H9 (cell line): ENCODE data around the gene WSB2. TPM values are rescaled to one million over a fixed set of nuclear protein-coding genes. Genes with fewer than 3 reads are reported as not detected.

Experiments
- DNase-seq: peaks from one replicate; pipeline ENCODE4 v3.0.0-alpha.2; 2017
- H2AFZ ChIP-seq: one replicate; pipeline ENCODE4 v1.6.1; 2013; ENCODE audit warnings: mild to moderate bottlenecking, low read length, control low read depth, moderate library complexity
- H2AK5ac ChIP-seq: 2 replicates; pipeline ENCODE4 v1.6.1; 2013; ENCODE audit warnings: low read length, control low read depth, mixed read lengths; ENCODE audit not compliant: insufficient read length
- H2BK120ac ChIP-seq: one replicate; pipeline ENCODE4 v1.6.1; 2013; ENCODE audit warnings: low read depth, mild to moderate bottlenecking, low read length, control low read depth, inconsistent platforms; ENCODE audit not compliant: poor library complexity, severe bottlenecking
- H2BK12ac ChIP-seq: 2 replicates; pipeline ENCODE4 v1.6.1; 2013; ENCODE audit warnings: low read length, control low read depth, mixed read lengths, low read depth; ENCODE audit not compliant: insufficient read length
- H2BK15ac ChIP-seq: 2 replicates; pipeline ENCODE4 v1.6.1; 2013; ENCODE audit warnings: low read depth, low read length, control low read depth
- H2BK20ac ChIP-seq: one replicate; pipeline ENCODE4 v1.6.1; 2013; ENCODE audit warnings: low read depth, mild to moderate bottlenecking, low read length, control low read depth, inconsistent platforms; ENCODE audit not compliant: poor library complexity, severe bottlenecking
- H2BK5ac ChIP-seq: 2 replicates; pipeline ENCODE4 v1.6.1; 2013; ENCODE audit warnings: low read length, control low read depth, mixed read lengths; ENCODE audit not compliant: insufficient read length
- H3K14ac ChIP-seq: 2 replicates; pipeline ENCODE4 v1.6.1; 2013; ENCODE audit warnings: low read length, control low read depth; ENCODE audit not compliant: insufficient read depth
- H3K18ac ChIP-seq: 2 replicates; pipeline ENCODE4 v1.6.1; 2013; ENCODE audit warnings: low read depth, mild to moderate bottlenecking, mixed read lengths, low read length, control low read depth; ENCODE audit not compliant: insufficient read length
- H3K23ac ChIP-seq: 2 replicates; pipeline ENCODE4 v1.6.1; 2013; ENCODE audit warnings: low read length, control low read depth, mixed read lengths, low read depth; ENCODE audit not compliant: insufficient read length
- H3K23me2 ChIP-seq: 2 replicates; pipeline ENCODE4 v1.6.1; 2013; ENCODE audit warnings: low read depth, mild to moderate bottlenecking, mixed read lengths, low read length, control low read depth; ENCODE audit not compliant: insufficient read length, poor library complexity, severe bottlenecking
- H3K27ac ChIP-seq: 2 replicates; pipeline ENCODE4 v1.5.1; 2013; ENCODE audit warnings: low read length, control low read depth, mixed read lengths, low read depth; ENCODE audit not compliant: insufficient read length
- H3K27me3 ChIP-seq: 2 replicates; pipeline ENCODE4 v1.6.1; 2013; ENCODE audit warnings: low read length, control low read depth, inconsistent platforms; ENCODE audit not compliant: insufficient read depth
- H3K4ac ChIP-seq: 2 replicates; pipeline ENCODE4 v1.6.1; 2013; ENCODE audit warnings: low read depth, mild to moderate bottlenecking, control low read depth, inconsistent platforms, low read length, moderate library complexity
- H3K4me1 ChIP-seq: 2 replicates; pipeline ENCODE4 v1.6.1; 2013; ENCODE audit warnings: low read length, control low read depth, inconsistent platforms; ENCODE audit not compliant: insufficient read depth
- H3K4me2 ChIP-seq: 2 replicates; pipeline ENCODE4 v1.6.1; 2013; ENCODE audit warnings: low read length, control low read depth, mixed read lengths; ENCODE audit not compliant: insufficient read length, insufficient read depth
- H3K56ac ChIP-seq: 2 replicates; pipeline ENCODE4 v1.6.1; 2013; ENCODE audit warnings: low read depth, mild to moderate bottlenecking, mixed read lengths, low read length, control low read depth; ENCODE audit not compliant: insufficient read length
- H3K79me1 ChIP-seq: 2 replicates; pipeline ENCODE4 v1.6.1; 2013; ENCODE audit warnings: low read depth, mild to moderate bottlenecking, moderate library complexity, low read length, control low read depth, inconsistent platforms; ENCODE audit not compliant: insufficient read depth, poor library complexity, severe bottlenecking
- H3K79me2 ChIP-seq: 2 replicates; pipeline ENCODE4 v1.6.1; 2013; ENCODE audit warnings: low read length, control low read depth, inconsistent platforms; ENCODE audit not compliant: insufficient read depth
- H3K9ac ChIP-seq: 2 replicates; pipeline ENCODE4 v1.6.1; 2013; ENCODE audit warnings: low read length, control low read depth, mixed read lengths; ENCODE audit not compliant: insufficient read length; ENCODE audit errors: extremely low read depth
- H3K9me3 ChIP-seq: one replicate; pipeline ENCODE4 v1.6.1; 2013; ENCODE audit warnings: low read depth, low read length, inconsistent platforms; ENCODE audit not compliant: control insufficient read depth
- H3T11ph ChIP-seq: one replicate; pipeline ENCODE4 v1.6.1; 2013; ENCODE audit warnings: mild to moderate bottlenecking, low read length, control low read depth, inconsistent platforms
- H4K20me1 ChIP-seq: one replicate; pipeline ENCODE4 v1.6.1; 2013; ENCODE audit not compliant: control insufficient read depth, insufficient read length, insufficient read depth
- H4K5ac ChIP-seq: 2 replicates; pipeline ENCODE4 v1.6.1; 2013; ENCODE audit warnings: low read depth, mild to moderate bottlenecking, mixed read lengths, low read length, control low read depth; ENCODE audit not compliant: insufficient read length
- H4K8ac ChIP-seq: replicated peaks from 2 replicates; pipeline ENCODE4 v1.6.1; 2013; ENCODE audit warnings: low read length, control low read depth, mixed read lengths, low read depth; ENCODE audit not compliant: insufficient read length
- H4K91ac ChIP-seq: 2 replicates; pipeline ENCODE4 v1.6.1; 2013; ENCODE audit warnings: low read depth, mild to moderate bottlenecking, moderate library complexity, mixed read lengths, low read length, control low read depth; ENCODE audit not compliant: insufficient read length
- H3K27ac Mint-ChIP-seq, 3 experiments: 2 replicates in 2 of 3; 3 replicates in 1 of 3; pipeline ENCODE4 v1.8.0; 2020 to 2021; ENCODE audit warnings: mixed read lengths in 3 of 3, mild to moderate bottlenecking in 1 of 3, moderate library complexity in 1 of 3
- H3K27me3 Mint-ChIP-seq: 2 replicates; pipeline ENCODE4 v1.8.0; 2021; ENCODE audit warnings: low read depth, mild to moderate bottlenecking, moderate library complexity, mixed read lengths
- H3K36me3 Mint-ChIP-seq, 3 experiments: 2 replicates in 2 of 3; 3 replicates in 1 of 3; pipeline ENCODE4 v1.8.0; 2020 to 2021; ENCODE audit warnings: low read depth in 3 of 3, mixed read lengths in 3 of 3; ENCODE audit not compliant: insufficient read depth in 1 of 3
- H3K4me1 Mint-ChIP-seq, 2 experiments: 2 replicates each; pipeline ENCODE4 v1.8.0; 2020; ENCODE audit warnings: mixed read lengths in 2 of 2
- H3K4me3 Mint-ChIP-seq, 2 experiments: 2 replicates in 1 of 2; 3 replicates in 1 of 2; pipeline ENCODE4 v1.8.0; 2020 to 2021; ENCODE audit warnings: mild to moderate bottlenecking in 2 of 2, mixed read lengths in 2 of 2, moderate library complexity in 1 of 2
- H3K9me3 Mint-ChIP-seq, 2 experiments: 2 replicates in 1 of 2; 3 replicates in 1 of 2; pipeline ENCODE4 v1.8.0; 2020; ENCODE audit warnings: mild to moderate bottlenecking in 2 of 2, mixed read lengths in 2 of 2, moderate library complexity in 1 of 2
- WGBS: extraction: QIAGEN DNeasy Blood & Tissue Kit; methylation state at CpG from one replicate; pipeline ENCODE4 v1.1.7; 2013; ENCODE audit warnings: missing lambda C conversion rate, low lambda C conversion rate, mixed read lengths; ENCODE audit not compliant: insufficient read length; ENCODE audit errors: extremely low coverage; 5-methylcytosine and 5-hydroxymethylcytosine counted together
- total RNA-seq: library from RNA; stranded (reverse); gene quantifications from 2 replicates; pipeline ENCODE4 v1.2.1, GENCODE V29; 2021
- TF ChIP-seq, protein P1 (sequence below): fragments of 200-600 bp; sonication (generic); conservative IDR thresholded peaks from 3 replicates; pipeline ENCODE4 v1.8.0; 2021; ENCODE audit warnings: antibody characterized with exemption, mild to moderate bottlenecking

WSB2 gene
- total RNA-seq, 1 experiment from 2014 or later = 58.6 TPM

GRCh38 chr12:118044577-118044976 lies 16.4 kb downstream of the WSB2 start:
- H3K9me3 ChIP-seq = no peaks in the 10 kb centered on the region
- no CpG with 5 or more reads among the region's 8 CpGs for WGBS
- peak overlapping the region in 2 of 3 experiments; percentile 15 to 44; a peak in 1 of 7 replicates for H3K27ac Mint-ChIP-seq

More at GRCh38 chr12:118044577-118044976, 16.4 kb downstream of the WSB2 start:
- Histone ChIP-seq H3K4ac (no peak overlapping the region), H2BK120ac (no peak overlapping the region), H2BK20ac (no peak overlapping the region), H3K79me1 (no peaks in the 10 kb centered on the region), H4K5ac (no peak overlapping the region), H3K56ac (no peak overlapping the region), H3K9ac (no peak overlapping the region), H2BK15ac (no peak overlapping the region), H3T11ph (no peak overlapping the region), H3K23me2 (no peaks in the 10 kb centered on the region), H2BK5ac (no peak overlapping the region), H2AK5ac (no peak overlapping the region), H3K18ac (no peak overlapping the region), H3K14ac (no peak overlapping the region), H2BK12ac (no peak overlapping the region), H3K27me3 (no peaks in the 10 kb centered on the region), H2AFZ (no peak overlapping the region), H4K8ac (no peak overlapping the region), H3K4me1 (no peaks in the 10 kb centered on the region), H3K27ac (no peak overlapping the region), H4K91ac (no peak overlapping the region), H3K23ac (no peak overlapping the region), H4K20me1 (no peaks in the 10 kb centered on the region), H3K79me2 (no peaks in the 10 kb centered on the region), H3K4me2 (no peak overlapping the region)
- Mint-ChIP-seq H3K4me3 (no peak overlapping the region), H3K4me1 (no peaks in the 10 kb centered on the region), H3K9me3 (no peaks in the 10 kb centered on the region), H3K36me3 (peaks cover 39 to 85% (median 58%) of the 10 kb centered on the region in 3 experiments), H3K27me3 (no peaks in the 10 kb centered on the region)
- TF ChIP-seq, protein P1, sequence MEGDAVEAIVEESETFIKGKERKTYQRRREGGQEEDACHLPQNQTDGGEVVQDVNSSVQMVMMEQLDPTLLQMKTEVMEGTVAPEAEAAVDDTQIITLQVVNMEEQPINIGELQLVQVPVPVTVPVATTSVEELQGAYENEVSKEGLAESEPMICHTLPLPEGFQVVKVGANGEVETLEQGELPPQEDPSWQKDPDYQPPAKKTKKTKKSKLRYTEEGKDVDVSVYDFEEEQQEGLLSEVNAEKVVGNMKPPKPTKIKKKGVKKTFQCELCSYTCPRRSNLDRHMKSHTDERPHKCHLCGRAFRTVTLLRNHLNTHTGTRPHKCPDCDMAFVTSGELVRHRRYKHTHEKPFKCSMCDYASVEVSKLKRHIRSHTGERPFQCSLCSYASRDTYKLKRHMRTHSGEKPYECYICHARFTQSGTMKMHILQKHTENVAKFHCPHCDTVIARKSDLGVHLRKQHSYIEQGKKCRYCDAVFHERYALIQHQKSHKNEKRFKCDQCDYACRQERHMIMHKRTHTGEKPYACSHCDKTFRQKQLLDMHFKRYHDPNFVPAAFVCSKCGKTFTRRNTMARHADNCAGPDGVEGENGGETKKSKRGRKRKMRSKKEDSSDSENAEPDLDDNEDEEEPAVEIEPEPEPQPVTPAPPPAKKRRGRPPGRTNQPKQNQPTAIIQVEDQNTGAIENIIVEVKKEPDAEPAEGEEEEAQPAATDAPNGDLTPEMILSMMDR = no peak
- no peak for DNase-seq
